GM12891 (cell line): ENCODE results near the gene SORCS2.

Experiments
- POLR2AphosphoS5 ChIP-seq: IDR thresholded peaks from 2 replicates; pipeline ENCODE4 v1.6.1; 2011; ENCODE audit warnings: low read depth, low read length, control low read depth
- TAF1 ChIP-seq: IDR thresholded peaks from 2 replicates; pipeline ENCODE4 v1.6.1; 2011; ENCODE audit warnings: low read depth, low read length, control low read depth

GRCh38 chr4:7428261-7429068 lies 236.1 kb downstream of the SORCS2 start:
- TF ChIP-seq POLR2AphosphoS5, result no peak
- no peak for TF ChIP-seq TAF1
